CD14-positive monocyte (primary cell): Measurements from ENCODE around the gene FAM180B. TPM values are rescaled to one million over a fixed set of nuclear protein-coding genes. Genes with fewer than 3 reads are reported as not detected.

Experiments
- DNase-seq, 3 donors: peaks; one replicate each; pipeline ENCODE4 v3.0.0-alpha.2; 2011 to 2022
- H2AFZ ChIP-seq: 2 replicates; pipeline ENCODE4 v1.6.0; 2012; ENCODE audit warnings: mild to moderate bottlenecking, low read depth, low read length, inconsistent platforms; ENCODE audit not compliant: insufficient read depth, poor library complexity, severe bottlenecking
- H3K27ac ChIP-seq, 2 donors: 1 replicate in 1 of 2; 2 replicates in 1 of 2; pipeline ENCODE4 v1.5.1; 2012 to 2013; ENCODE audit warnings: low read length in 2 of 2, control low read depth in 1 of 2, inconsistent platforms in 1 of 2, low read depth in 1 of 2, mild to moderate bottlenecking in 1 of 2
- H3K27me3 ChIP-seq, 2 donors: one replicate each; pipeline versions ENCODE4 v1.6.0 to v1.6.1; 2011 to 2013; ENCODE audit warnings: low read length in 2 of 2; ENCODE audit not compliant: control insufficient read depth in 2 of 2, insufficient read depth in 2 of 2
- H3K36me3 ChIP-seq, 2 donors: replicated peaks in 1 of 2; 1 replicate in 1 of 2; 2 replicates in 1 of 2; pipeline versions ENCODE4 v1.5.1 to v1.6.1; 2012 to 2013; ENCODE audit warnings: low read length in 2 of 2, control low read depth in 1 of 2, inconsistent platforms in 1 of 2, mild to moderate bottlenecking in 1 of 2; ENCODE audit not compliant: insufficient read depth in 2 of 2, control insufficient read depth in 1 of 2
- H3K4me1 ChIP-seq, 2 donors: 1 replicate in 1 of 2; 2 replicates in 1 of 2; pipeline versions ENCODE4 v1.5.1 to v1.6.1; 2012 to 2013; ENCODE audit warnings: low read length in 2 of 2, control low read depth in 1 of 2, inconsistent platforms in 1 of 2, mild to moderate bottlenecking in 1 of 2, moderate library complexity in 1 of 2; ENCODE audit not compliant: insufficient read depth in 2 of 2, control insufficient read depth in 1 of 2
- H3K4me2 ChIP-seq: replicated peaks from 2 replicates; pipeline ENCODE3; 2012; ENCODE audit warnings: low read length, moderate library complexity, mild to moderate bottlenecking; ENCODE audit not compliant: poor library complexity, severe bottlenecking; ENCODE audit errors: extremely low read depth
- H3K4me3 ChIP-seq, 3 experiments: fragments of 200-600 bp in 1 of 3; sonication (generic) in 1 of 3; replicated peaks in 1 of 3; 1 replicate in 2 of 3; 2 replicates in 1 of 3; pipeline ENCODE4 v1.5.1; 2011 to 2013; ENCODE audit warnings: low read length in 3 of 3, mild to moderate bottlenecking in 3 of 3, control low read depth in 2 of 3, low read depth in 2 of 3, inconsistent platforms in 1 of 3, moderate library complexity in 1 of 3
- H3K79me2 ChIP-seq: 2 replicates; pipeline ENCODE4 v1.6.0; 2012; ENCODE audit warnings: mild to moderate bottlenecking, control low read depth, inconsistent platforms, low read length, moderate library complexity; ENCODE audit not compliant: insufficient read depth
- H3K9ac ChIP-seq: 2 replicates; pipeline ENCODE4 v1.6.0; 2017; ENCODE audit warnings: low read length, mild to moderate bottlenecking; ENCODE audit not compliant: insufficient read depth, poor library complexity, severe bottlenecking
- H3K9me3 ChIP-seq, 2 donors: replicated peaks in 1 of 2; 1 replicate in 1 of 2; 2 replicates in 1 of 2; pipeline versions ENCODE4 v1.5.1 to v1.6.1; 2012 to 2013; ENCODE audit warnings: low read length in 2 of 2, control low read depth in 1 of 2; ENCODE audit not compliant: control insufficient read depth in 1 of 2, insufficient read depth in 1 of 2
- H4K20me1 ChIP-seq: 2 replicates; pipeline ENCODE4 v1.6.0; 2012; ENCODE audit warnings: mild to moderate bottlenecking, low read length, control low read depth, moderate library complexity; ENCODE audit not compliant: insufficient read depth
- H3K27ac Mint-ChIP-seq, 7 donors: one replicate each; pipeline ENCODE4 v1.8.0; 2020; ENCODE audit warnings: mild to moderate bottlenecking in 7 of 7, mixed read lengths in 7 of 7, moderate library complexity in 6 of 7, inconsistent platforms in 2 of 7
- H3K27me3 Mint-ChIP-seq, 3 donors: one replicate each; pipeline ENCODE4 v1.8.0; 2021 to 2022; ENCODE audit warnings: low read depth in 3 of 3, mild to moderate bottlenecking in 3 of 3, mixed read lengths in 3 of 3, moderate library complexity in 3 of 3, inconsistent platforms in 1 of 3
- H3K36me3 Mint-ChIP-seq, 2 donors: one replicate each; pipeline ENCODE4 v1.8.0; 2020; ENCODE audit warnings: mixed read lengths in 2 of 2, inconsistent platforms in 1 of 2, mild to moderate bottlenecking in 1 of 2
- H3K4me1 Mint-ChIP-seq: one replicate; pipeline ENCODE4 v1.8.0; 2020; ENCODE audit warnings: mild to moderate bottlenecking, mixed read lengths
- H3K4me3 Mint-ChIP-seq, 2 donors: one replicate each; pipeline ENCODE4 v1.8.0; 2020; ENCODE audit warnings: mild to moderate bottlenecking in 2 of 2, mixed read lengths in 2 of 2, moderate library complexity in 1 of 2
- H3K9me3 Mint-ChIP-seq, 7 donors: one replicate each; pipeline ENCODE4 v1.8.0; 2020 to 2022; ENCODE audit warnings: mixed read lengths in 7 of 7, mild to moderate bottlenecking in 6 of 7, moderate library complexity in 6 of 7, inconsistent platforms in 2 of 7
- CTCF ChIP-seq: fragments of 200-600 bp; IDR thresholded peaks from one replicate; pipeline ENCODE4 v1.8.0; 2022; ENCODE audit warnings: antibody characterized with exemption, mild to moderate bottlenecking
- WGBS: methylation state at CpG from one replicate; pipeline ENCODE4 v1.1.5; 2013; ENCODE audit warnings: missing lambda C conversion rate; ENCODE audit not compliant: insufficient coverage; 5-methylcytosine and 5-hydroxymethylcytosine counted together
- intact Hi-C, 2 donors: fragments of 100-400 bp; cut with micrococcal nuclease; formaldehyde crosslinking; loops; one replicate each; pipeline versions ENCODE4 v1.15.0 to v1.15.1; 2023
- polyA plus RNA-seq, 3 donors: library from polyadenylated mRNA; depleted of rRNA in 1 of 3; unstranded in 2 of 3; stranded (reverse) in 1 of 3; fragments of 300-500 nt in 2 of 3; fragments of >200 nt in 1 of 3; fragmentation: Illumina TruSeq in 2 of 3; gene quantifications; 1 replicate in 2 of 3; 2 replicates in 1 of 3; pipeline ENCODE4 v1.2.3, GENCODE V29; 2012 to 2021

The FAM180B gene
- polyA plus RNA-seq, 3 donors = 0.13 TPM; not detected in 2

GRCh38 chr11:47589977-47590861 is 3.7 kb downstream of the FAM180B start:
- no peak overlapping the region for H3K4me2 ChIP-seq
- no peak overlapping the region for H3K27ac ChIP-seq
- TF ChIP-seq CTCF = no peak
- H3K4me1 ChIP-seq = peaks cover 31 to 47% of the 10 kb centered on the region in 2 donors
- Mint-ChIP-seq H3K27me3 (peaks cover 27 to 29% (median 27%) of the 10 kb centered on the region in 3 donors), H3K27ac (no peak overlapping the region), H3K4me3 (no peak overlapping the region), H3K9me3 (peaks cover 0 to 12% (median 2%) of the 10 kb centered on the region in 7 donors), H3K36me3 (peaks cover 9 to 10% of the 10 kb centered on the region in 2 donors), H3K4me1 (peaks cover 48% of the 10 kb centered on the region)
- 93% methylated on average over 112 of the region's 122 CpGs for WGBS
- no peak overlapping the region for H3K9ac ChIP-seq
- H3K9me3 ChIP-seq = peaks cover 0 to 6% of the 10 kb centered on the region in 2 donors
- H3K27me3 ChIP-seq = peaks cover 16 to 29% of the 10 kb centered on the region in 2 donors
- peaks cover under 1% of the 10 kb centered on the region in 2 donors for H3K36me3 ChIP-seq
- H4K20me1 ChIP-seq = no peaks in the 10 kb centered on the region
- no peak overlapping the region for H2AFZ ChIP-seq
- H3K4me3 ChIP-seq = no peak overlapping the region
- intact Hi-C loops = no loop called here
- no peak for DNase-seq
- peaks cover 15% of the 10 kb centered on the region for H3K79me2 ChIP-seq

- H3K4me3 Mint-ChIP-seq = peak overlapping the region in 1 of 2 donors; percentile 60
- intact Hi-C loops = no loop called here
- Histone ChIP-seq H3K79me2 (peaks cover 15% of the 10 kb centered on the region), H3K9me3 (peaks cover 0 to 6% of the 10 kb centered on the region in 2 donors), H3K9ac (no peak overlapping the region), H3K4me3 (no peak overlapping the region), H3K27ac (no peak overlapping the region), H4K20me1 (no peaks in the 10 kb centered on the region), H3K4me2 (peak overlapping the region; percentile 2), H3K36me3 (no peaks in the 10 kb centered on the region), H3K4me1 (peaks cover 31 to 47% of the 10 kb centered on the region in 2 donors), H3K27me3 (peaks cover 16 to 29% of the 10 kb centered on the region in 2 donors), H2AFZ (peak overlapping the region; percentile 55)
- peaks cover 0 to 12% (median 2%) of the 10 kb centered on the region in 7 donors for H3K9me3 Mint-ChIP-seq
- no peak for DNase-seq
- no peak for TF ChIP-seq CTCF
- peaks cover under 1 to 9% of the 10 kb centered on the region in 2 donors for H3K36me3 Mint-ChIP-seq
- H3K4me1 Mint-ChIP-seq = peaks cover 48% of the 10 kb centered on the region
- H3K27ac Mint-ChIP-seq = peak overlapping the region in 2 of 7 donors; percentile 35 to 62
- 0% methylated on average over 5 of the region's 7 CpGs for WGBS
- H3K27me3 Mint-ChIP-seq = peaks cover 29 to 37% (median 32%) of the 10 kb centered on the region in 3 donors
Measured at GRCh38 chr11:47591764-47592163, 5.3 kb downstream of the FAM180B start.
